Testis (tissue), 3 donors: ENCODE results near the gene TNNC2. TPM values are rescaled to one million over a fixed set of nuclear protein-coding genes. Genes with fewer than 3 reads are reported as not detected.
A peak's percentile ranks its signal among the peaks of the same experiment; 100 is the strongest.
"Not testable (repeated sequence)": the region's sequence is repeated elsewhere in the genome, so short reads cannot be mapped to it uniquely, and the experiment has no call there.

Experiments used
- DNase-seq: peaks from one replicate; pipeline ENCODE4 v3.0.0-alpha.2; 2019
- H3K27ac ChIP-seq, 2 donors: fragments of 200-600 bp; sonication (generic); one replicate each; pipeline ENCODE4 v1.5.1; 2019
- H3K27me3 ChIP-seq: fragments of 200-600 bp; sonication (generic); one replicate; pipeline ENCODE4 v1.5.1; 2019
- H3K36me3 ChIP-seq: fragments of 200-600 bp; sonication (generic); one replicate; pipeline ENCODE4 v1.5.1; 2017; ENCODE audit warnings: low read depth; ENCODE audit errors: missing control alignments
- H3K4me1 ChIP-seq: fragments of 200-600 bp; sonication (generic); one replicate; pipeline ENCODE4 v1.5.1; 2019
- H3K4me3 ChIP-seq, 2 donors: fragments of 200-600 bp; sonication (generic); one replicate each; pipeline ENCODE4 v1.5.1; 2017 to 2019
- H3K9me3 ChIP-seq: fragments of 200-600 bp; sonication (generic); one replicate; pipeline ENCODE4 v1.5.1; 2017
- POLR2A ChIP-seq: fragments of 450-650 bp; IDR thresholded peaks from one replicate; pipeline ENCODE4 v1.6.1; 2017; ENCODE audit warnings: antibody characterized with exemption, mild to moderate bottlenecking, moderate library complexity
- WGBS, 2 donors: methylation state at CpG; one replicate each; pipeline ENCODE4 v1.1.5; 2018; 5-methylcytosine and 5-hydroxymethylcytosine counted together
- intact Hi-C: fragments of 100-400 bp; cut with DNase I; formaldehyde crosslinking; loops from one replicate; pipeline ENCODE4 v1.15.1; 2023; ENCODE audit warnings: low total_unique reads
- polyA plus RNA-seq: library from polyadenylated mRNA; stranded (reverse); fragments of 350-450 nt; fragmentation: Illumina TruSeq; extraction: RNeasy Lipid Tissue Mini Kit (QIAGEN cat#74804); gene quantifications from one replicate; pipeline ENCODE4 v1.2.3, GENCODE V29; 2014; ENCODE audit warnings: low read depth, low replicate concordance; ENCODE audit not compliant: insufficient read depth
- total RNA-seq, 2 donors: library from RNA; depleted of rRNA; stranded (reverse); fragments of >200 nt; gene quantifications; one replicate each; pipeline ENCODE4 v1.2.3, GENCODE V29; 2016
- TF ChIP-seq, protein P1 (sequence below), 3 experiments: fragments of 450-650 bp in 2 of 3; fragments of 200-600 bp in 1 of 3; sonication (generic) in 1 of 3; IDR thresholded peaks; one replicate each; pipeline ENCODE4 v1.5.1; 2016 to 2019; ENCODE audit warnings: antibody characterized with exemption in 3 of 3, mild to moderate bottlenecking in 2 of 3, moderate library complexity in 1 of 3

TNNC2 gene
- total and polyA plus RNA-seq, 3 donors from 2014 or later = 4.6 to 12.1 (median 6.5) TPM

DNA sequence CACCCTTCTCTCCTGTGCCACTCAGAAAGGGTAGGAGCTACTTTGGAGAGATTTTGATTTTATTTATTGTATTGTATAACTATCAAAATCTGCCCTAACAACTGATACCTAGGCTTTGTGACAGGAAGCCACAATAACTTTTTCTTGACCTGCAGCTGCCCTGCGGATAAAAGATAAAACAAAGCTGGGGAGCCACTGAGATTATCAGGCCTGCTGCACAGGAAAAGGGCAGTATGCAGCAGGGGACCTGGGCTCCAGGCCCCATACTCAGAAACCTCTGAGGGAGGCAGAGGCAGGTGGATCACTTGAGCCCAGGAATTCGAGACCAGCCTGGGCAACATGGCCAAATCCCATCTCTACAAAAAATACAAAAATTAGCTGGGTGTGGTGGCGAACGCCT is 5.5 kb upstream of the TNNC2 start:
- intact Hi-C loops = no loop called here
- peaks cover 35% of the 10 kb centered on the region for H3K4me1 ChIP-seq
- 58 to 75% methylated on average over 4 of the region's 4 CpGs for WGBS, 2 donors
- no peaks in the 10 kb centered on the region for H3K27me3 ChIP-seq
- TF ChIP-seq, protein P1, sequence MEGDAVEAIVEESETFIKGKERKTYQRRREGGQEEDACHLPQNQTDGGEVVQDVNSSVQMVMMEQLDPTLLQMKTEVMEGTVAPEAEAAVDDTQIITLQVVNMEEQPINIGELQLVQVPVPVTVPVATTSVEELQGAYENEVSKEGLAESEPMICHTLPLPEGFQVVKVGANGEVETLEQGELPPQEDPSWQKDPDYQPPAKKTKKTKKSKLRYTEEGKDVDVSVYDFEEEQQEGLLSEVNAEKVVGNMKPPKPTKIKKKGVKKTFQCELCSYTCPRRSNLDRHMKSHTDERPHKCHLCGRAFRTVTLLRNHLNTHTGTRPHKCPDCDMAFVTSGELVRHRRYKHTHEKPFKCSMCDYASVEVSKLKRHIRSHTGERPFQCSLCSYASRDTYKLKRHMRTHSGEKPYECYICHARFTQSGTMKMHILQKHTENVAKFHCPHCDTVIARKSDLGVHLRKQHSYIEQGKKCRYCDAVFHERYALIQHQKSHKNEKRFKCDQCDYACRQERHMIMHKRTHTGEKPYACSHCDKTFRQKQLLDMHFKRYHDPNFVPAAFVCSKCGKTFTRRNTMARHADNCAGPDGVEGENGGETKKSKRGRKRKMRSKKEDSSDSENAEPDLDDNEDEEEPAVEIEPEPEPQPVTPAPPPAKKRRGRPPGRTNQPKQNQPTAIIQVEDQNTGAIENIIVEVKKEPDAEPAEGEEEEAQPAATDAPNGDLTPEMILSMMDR (IDR thresholded peaks at IDR 0.05) = no peak
- no peak for TF ChIP-seq POLR2A
- no peaks in the 10 kb centered on the region for H3K36me3 ChIP-seq
- DNase-seq = no peak
- no peak overlapping the region for H3K4me3 ChIP-seq
- H3K27ac ChIP-seq = peak overlapping the region; percentile 92 to 95
- no peaks in the 10 kb centered on the region for H3K9me3 ChIP-seq

GRCh38 chr20:45829673-45830106 is 2.6 kb upstream of the TNNC2 start:
- H3K4me3 ChIP-seq, H3K9me3 ChIP-seq, H3K27ac ChIP-seq, DNase-seq, H3K36me3 ChIP-seq, intact Hi-C loops, H3K27me3 ChIP-seq: not testable (repeated sequence)
- WGBS, 2 donors = 88 to 91% methylated on average over 4 of the region's 4 CpGs
- H3K4me1 ChIP-seq = peaks cover 28% of the 10 kb centered on the region

- intact Hi-C loops = no loop called here
- Histone ChIP-seq H3K27me3 (no peaks in the 10 kb centered on the region), H3K4me3 (no peak overlapping the region), H3K27ac (no peak overlapping the region), H3K9me3 (no peaks in the 10 kb centered on the region), H3K4me1 (peaks cover 33% of the 10 kb centered on the region), H3K36me3 (no peaks in the 10 kb centered on the region)
- no peak for TF ChIP-seq POLR2A
- TF ChIP-seq, protein P1 (IDR thresholded peaks at IDR 0.05) = no peak
- no peak for DNase-seq
- WGBS, 2 donors = 45 to 50% methylated on average over 2 of the region's 2 CpGs
These were observed 1.5 kb upstream of the TNNC2 start for GRCh38 chr20:45828589-45828988.

- no peaks in the 10 kb centered on the region for H3K9me3 ChIP-seq
- H3K27me3 ChIP-seq = no peaks in the 10 kb centered on the region
- DNase-seq = no peak
- peaks cover 30% of the 10 kb centered on the region for H3K4me1 ChIP-seq
- no peaks in the 10 kb centered on the region for H3K36me3 ChIP-seq
- intact Hi-C loops = no loop called here
- H3K27ac ChIP-seq = no peak overlapping the region
- TF ChIP-seq, protein P1 (IDR thresholded peaks at IDR 0.05) = no peak
- TF ChIP-seq POLR2A = no peak
- WGBS, 2 donors = 69 to 94% methylated on average over 4 to 6 of the region's 6 CpGs
- no peak overlapping the region for H3K4me3 ChIP-seq
These were observed 600 bp upstream of the TNNC2 start for GRCh38 chr20:45827712-45828111.

GRCh38 chr20:45826381-45827019 is 612 bp downstream of the TNNC2 start:
- Histone ChIP-seq H3K4me3 (no peak overlapping the region), H3K36me3 (no peaks in the 10 kb centered on the region), H3K27me3 (no peaks in the 10 kb centered on the region), H3K27ac (peak overlapping the region in 1 of 2 donors; percentile 9), H3K4me1 (peaks cover 27% of the 10 kb centered on the region), H3K9me3 (no peaks in the 10 kb centered on the region)
- intact Hi-C loops = no loop called here
- peak; percentile 60 for DNase-seq
- TF ChIP-seq, protein P1 (IDR thresholded peaks at IDR 0.05) = no peak
- TF ChIP-seq POLR2A = no peak
- WGBS, 2 donors = 59 to 69% methylated on average over 6 of the region's 6 CpGs
